GM18520 (cell line): Measurements from ENCODE around the gene LRIG1.

ENCODE experiments used
- ATAC-seq: cut with Tn5 transposase; IDR thresholded peaks from one replicate; pipeline ENCODE4 v1.9.1; 2021; ENCODE audit not compliant: unreplicated experiment

Gene LRIG1

GRCh38 chr3:66490984-66491383, 9.8 kb downstream of the LRIG1 start:
- no peak for ATAC-seq

DNA sequence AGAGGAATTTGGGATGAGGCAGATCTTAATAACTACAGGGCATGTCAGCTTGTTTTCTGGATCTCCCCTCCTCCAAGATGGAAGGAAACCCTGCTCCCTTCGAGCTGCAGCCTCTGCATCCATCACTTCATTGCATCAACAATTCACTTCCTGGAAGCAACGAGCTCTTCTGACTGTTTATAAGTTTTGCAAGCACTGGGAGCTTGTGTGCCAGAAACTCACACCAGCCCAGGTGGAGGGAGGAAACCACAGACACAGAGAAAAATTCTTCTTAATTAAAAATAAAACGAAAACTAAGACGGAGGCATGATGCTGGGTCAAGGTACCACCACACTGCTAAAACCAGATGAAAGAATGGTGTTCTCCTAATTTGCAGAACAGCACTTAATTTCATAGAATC, 10.6 kb downstream of the LRIG1 start:
- ATAC-seq = no peak

- no peak for ATAC-seq
These were observed 11.2 kb downstream of the LRIG1 start for GRCh38 chr3:66489581-66489980.

DNA sequence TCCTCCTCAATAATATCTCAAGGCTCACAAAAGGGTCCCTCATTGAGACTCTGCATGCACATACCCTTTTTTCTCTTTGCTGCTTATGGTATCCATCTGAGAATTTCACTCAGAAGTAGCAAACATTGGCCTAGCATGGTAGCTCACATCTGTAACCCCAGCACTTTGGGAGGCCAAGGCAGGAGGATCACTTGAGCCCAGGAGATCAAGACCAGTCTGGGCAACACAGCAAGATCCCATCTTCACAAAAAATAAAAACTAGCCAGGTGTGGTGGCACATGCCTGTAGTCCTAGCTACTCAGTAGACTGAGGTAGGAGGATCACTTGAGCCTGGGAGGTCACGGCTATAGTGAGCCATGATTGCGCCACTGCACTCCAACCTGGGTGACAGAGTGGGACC, 11.7 kb downstream of the LRIG1 start:
- no peak for ATAC-seq

DNA sequence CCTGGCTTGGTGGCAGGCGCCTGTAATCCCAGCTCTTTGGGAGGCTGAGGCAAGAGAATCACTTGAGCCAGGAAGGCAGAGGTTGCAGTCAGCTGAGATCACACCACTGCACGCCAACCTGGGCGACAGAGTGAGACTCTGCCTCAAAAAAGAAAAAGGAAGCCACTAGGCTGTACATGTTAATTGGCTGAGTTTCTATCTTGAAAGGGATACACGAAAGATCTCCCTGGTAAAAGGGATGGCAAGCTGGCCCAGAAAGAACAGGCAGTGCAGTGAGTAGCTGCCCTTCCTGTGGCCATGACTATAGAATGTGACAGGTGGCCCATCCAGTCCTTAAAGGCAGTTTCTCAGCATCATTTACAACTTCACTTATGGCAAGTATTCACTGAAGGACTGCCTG, 12.3 kb downstream of the LRIG1 start:
- ATAC-seq = no peak

GRCh38 chr3:66487465-66487864, 13.4 kb downstream of the LRIG1 start:
- no peak for ATAC-seq

GRCh38 chr3:66486646-66487045, 14.2 kb downstream of the LRIG1 start:
- ATAC-seq = no peak

DNA sequence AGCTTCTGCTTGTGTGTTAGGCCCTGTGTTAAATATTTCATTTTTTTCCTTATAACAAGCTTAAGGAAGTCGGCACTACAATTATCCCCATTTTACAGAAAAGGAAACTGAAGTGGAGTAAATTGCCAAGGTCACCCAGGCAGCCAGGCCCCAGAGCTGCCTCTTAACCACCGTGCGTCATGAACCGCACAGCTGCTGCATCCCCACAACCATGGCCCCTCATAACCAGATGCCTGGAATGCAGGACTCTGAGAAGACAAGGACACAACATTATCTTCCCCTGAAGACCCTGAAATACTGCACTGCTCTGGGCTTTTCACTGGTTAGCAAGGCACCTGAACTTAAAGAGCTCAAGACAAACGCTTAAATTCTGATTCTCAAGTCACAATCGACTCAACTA, 14.6 kb downstream of the LRIG1 start:
- no peak for ATAC-seq

DNA sequence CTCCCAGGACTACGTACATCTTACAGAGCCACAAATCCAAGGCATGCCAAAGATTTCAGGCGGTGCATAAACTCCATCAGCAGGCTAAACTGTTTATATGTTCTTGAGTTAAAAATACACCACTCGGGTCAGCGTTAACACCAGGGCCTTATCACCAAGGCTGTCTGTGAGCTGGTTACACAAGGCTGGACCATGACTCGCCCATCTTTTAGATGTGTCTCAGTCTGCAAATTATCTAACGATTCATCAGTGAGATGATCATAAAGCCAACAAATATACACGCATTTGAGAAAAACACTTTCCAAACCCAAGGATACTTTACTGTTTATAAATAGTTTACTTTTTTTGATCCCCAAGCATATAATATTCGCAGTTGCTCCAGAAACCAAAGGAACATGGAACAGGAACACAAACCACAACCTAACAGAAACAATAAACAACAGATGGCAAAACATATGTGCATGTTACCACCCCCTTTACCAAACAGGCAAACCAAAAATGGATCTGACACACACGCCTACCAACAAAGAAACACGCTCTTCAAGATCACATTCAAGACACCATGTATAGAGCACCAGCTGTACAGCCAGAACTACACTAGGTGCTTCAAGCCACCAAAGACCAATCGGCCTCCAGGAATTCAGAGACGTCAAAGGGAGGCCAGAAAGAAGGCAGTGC, 15.4 kb downstream of the LRIG1 start:
- no peak for ATAC-seq

GRCh38 chr3:66484106-66484844, 16.5 kb downstream of the LRIG1 start:
- no peak for ATAC-seq

GRCh38 chr3:66483409-66483906, 17.4 kb downstream of the LRIG1 start:
- ATAC-seq = no peak

GRCh38 chr3:66483006-66483405, 17.8 kb downstream of the LRIG1 start:
- no peak for ATAC-seq

GRCh38 chr3:66482018-66482404, 18.8 kb downstream of the LRIG1 start:
- no peak for ATAC-seq

DNA sequence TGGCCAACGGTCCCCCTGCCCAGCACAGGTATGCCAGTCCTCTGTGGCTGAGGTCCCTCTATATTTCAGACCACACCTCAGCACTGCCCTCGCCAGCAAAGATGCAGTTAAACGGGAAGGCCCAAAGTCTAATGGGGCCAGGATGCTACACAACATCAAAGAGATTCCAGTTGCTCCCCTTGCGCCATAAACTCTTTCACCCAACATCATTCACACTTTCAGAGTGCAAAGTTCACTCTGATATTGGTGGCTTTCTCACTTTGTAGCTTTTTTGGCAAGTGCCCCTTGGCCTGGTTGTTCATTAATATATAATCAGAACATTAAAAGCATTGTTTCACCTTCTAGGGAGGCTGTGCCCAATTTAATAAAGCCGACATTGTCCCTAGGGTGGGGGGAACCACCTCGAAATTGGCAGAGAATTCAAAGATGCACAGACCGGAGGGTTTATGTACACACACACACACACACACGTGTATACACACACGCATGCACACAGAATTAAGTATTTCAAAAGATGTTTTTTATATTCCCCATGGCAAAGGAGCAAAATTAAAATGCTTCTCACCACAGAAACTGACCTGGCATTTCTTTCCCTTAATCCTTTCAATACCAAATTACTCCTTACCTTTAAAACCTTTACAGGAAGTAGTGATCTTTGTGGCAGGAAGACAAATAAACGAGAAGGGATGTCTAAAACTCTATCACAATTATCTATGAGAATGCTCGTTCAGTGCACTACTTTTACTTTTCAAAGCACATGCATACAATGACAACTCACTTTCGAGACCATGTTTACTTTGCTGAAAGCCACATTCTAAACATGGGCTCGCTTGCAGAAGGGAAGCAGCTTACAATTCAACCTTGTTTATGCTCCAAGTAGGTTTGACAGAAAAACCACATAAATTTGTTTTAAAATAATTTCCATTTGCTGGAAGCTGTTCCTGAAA, 19.5 kb downstream of the LRIG1 start:
- no peak for ATAC-seq

- no peak for ATAC-seq
These were observed 20.2 kb downstream of the LRIG1 start for GRCh38 chr3:66480666-66481065.

GRCh38 chr3:66479532-66479947, 21.3 kb downstream of the LRIG1 start:
- ATAC-seq = no peak

- ATAC-seq = no peak
These were observed 21.9 kb downstream of the LRIG1 start for GRCh38 chr3:66478960-66479359.

GRCh38 chr3:66477856-66478255, 23.0 kb downstream of the LRIG1 start:
- ATAC-seq = no peak

DNA sequence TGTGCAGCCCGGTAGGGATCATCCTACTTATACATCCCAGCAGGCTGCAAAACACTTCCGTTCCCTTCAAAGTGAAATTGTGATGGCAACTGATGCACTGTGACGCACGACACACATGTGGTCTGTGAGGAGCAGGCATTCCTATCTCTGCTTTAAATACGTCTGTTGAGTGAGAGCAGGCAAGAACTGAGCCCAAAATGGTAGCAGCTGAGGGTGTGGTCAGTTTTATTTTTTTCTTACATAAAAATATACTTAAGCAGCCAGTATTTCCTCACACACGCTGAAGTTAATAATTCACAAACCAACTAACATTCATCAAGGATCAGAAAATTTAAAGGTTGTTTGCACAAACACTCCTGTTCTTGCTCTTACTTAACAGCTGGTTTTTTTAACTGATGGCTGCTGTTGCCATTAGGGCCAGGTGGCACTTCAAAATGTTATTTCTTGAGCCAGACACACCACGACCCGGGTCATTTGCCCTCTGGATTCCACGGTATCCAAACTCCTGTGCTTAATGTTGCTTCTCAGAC, 23.9 kb downstream of the LRIG1 start:
- no peak for ATAC-seq

DNA sequence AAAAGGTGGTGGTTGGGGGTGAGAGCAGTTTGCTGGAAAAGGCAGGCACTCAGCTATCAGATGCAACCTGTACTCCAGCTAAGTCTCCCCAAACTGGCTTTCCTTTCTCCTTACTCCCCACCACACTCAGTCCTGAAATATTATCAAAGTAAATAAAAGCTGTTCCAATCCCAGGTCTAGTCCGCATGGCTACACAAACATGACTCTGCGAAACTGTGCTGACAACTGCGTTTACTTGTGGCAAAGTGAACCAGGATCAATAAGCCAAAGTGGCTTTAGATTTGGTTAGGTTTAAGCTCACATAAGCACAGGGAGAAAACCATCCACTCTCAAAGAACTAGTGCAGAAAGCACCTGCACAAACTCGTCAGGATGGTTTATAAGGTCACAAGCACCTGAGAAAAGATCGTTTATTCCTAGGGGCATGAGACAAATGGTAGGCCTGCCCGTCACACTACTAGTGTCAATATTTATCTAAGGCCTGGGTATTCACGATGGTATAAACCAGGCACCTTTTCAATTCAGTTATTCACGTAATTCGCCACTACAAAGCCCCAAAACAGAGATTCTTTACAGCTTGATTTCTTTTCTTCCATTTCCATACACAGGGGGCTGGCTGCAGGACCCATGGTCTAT, 25.3 kb downstream of the LRIG1 start:
- ATAC-seq = no peak

DNA sequence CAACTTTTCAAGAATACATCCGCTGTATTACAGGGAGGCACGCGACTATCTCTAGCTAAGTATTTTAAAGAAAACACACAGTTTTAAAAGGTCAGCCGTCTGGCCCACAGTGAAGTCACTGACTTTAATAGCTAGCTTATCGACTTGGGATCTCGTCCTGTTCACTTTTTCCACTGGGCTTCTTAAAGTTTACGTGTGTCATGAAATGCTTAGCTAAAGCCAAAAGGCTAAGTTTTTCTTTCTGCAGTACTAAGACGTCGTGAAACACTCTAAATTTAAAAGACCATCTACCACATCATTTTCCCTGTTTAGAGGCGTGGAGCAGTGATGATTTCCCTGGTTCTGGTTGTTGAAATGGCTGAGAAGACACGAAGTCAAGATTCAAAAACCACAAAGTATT, 27.1 kb downstream of the LRIG1 start:
- ATAC-seq = no peak
